Eye (tissue), 1 donor: ENCODE measurements around the gene NCAM1.
A peak's percentile ranks its signal among the peaks of the same experiment; 100 is the strongest.

ENCODE experiments used
- DNase-seq: peaks from one replicate; pipeline ENCODE4 v3.0.0-alpha.2; 2015

Gene NCAM1

DNA sequence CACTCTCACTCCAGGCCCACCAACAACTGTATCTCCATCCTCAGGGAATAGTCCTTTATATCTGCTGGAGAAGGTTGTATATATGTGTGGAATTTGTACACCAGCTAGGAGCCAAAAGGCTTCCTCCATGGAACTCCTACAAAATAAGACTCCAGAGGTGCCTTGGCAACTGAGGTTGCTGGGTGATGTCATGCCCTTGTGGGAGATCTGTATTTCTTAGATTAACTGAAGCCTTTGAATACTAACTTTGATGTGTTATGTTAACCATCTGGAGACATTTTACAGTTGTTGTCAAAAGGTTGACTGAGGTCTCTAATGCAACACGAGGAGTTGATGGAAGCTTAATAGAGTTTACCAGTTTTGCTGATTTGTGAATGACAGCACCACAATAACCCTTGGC lies 213.7 kb downstream of the NCAM1 start:
- no peak for DNase-seq

DNA sequence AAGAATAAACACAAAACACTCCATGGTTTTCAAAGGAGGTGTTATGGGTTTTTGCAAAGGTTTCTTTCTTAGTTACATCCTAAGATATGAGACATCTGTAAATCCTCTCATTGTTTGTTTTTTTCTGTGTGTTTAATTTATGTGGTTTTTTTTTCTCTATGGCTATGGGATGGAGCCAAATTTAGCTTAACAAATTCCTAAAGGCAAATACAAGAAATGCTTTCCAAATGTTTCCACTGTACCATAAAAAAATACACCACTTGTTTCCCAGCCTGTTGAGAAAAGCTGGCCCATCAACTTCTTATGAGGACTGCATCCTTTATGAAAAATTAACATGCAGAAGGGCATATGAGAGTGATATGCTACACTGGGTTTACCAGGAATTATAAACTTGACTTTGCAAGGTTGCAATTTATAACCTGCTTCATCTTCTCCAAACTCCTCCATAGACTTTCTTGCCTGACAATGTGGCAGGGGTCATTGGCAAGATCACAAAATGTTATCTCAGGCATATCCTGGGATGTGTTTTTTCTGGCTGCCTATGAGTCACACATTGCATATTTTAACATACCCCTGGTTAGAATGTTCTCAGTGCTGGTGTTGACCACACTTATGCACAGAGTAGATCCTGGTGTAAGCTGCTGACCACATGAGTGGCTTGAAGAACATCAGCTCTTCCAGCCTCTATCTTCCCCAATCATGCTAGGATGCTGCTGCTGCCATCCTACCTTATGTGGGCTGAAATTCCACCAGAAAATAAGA lies 215.6 kb downstream of the NCAM1 start:
- peak; percentile 54 for DNase-seq

DNA sequence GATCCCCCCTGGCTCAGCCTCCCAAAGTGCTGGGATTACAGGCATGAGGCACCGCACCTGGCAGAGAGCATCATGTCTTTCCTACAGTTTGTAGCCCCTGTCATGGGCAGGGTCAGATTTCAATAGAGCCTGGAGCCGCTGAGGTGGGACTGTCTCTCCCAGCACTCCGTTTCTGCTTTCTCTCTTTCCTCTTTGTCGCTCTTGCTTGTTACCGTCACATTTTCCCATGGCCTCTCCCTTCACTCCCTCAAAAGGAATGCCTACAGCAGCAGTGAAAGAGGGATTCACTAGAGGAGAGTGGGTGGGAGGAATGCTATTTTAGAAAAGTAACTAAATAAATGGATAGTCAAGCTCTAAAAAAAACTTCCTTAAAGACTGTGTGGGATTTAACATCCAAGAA lies 216.5 kb downstream of the NCAM1 start:
- no peak for DNase-seq

DNA sequence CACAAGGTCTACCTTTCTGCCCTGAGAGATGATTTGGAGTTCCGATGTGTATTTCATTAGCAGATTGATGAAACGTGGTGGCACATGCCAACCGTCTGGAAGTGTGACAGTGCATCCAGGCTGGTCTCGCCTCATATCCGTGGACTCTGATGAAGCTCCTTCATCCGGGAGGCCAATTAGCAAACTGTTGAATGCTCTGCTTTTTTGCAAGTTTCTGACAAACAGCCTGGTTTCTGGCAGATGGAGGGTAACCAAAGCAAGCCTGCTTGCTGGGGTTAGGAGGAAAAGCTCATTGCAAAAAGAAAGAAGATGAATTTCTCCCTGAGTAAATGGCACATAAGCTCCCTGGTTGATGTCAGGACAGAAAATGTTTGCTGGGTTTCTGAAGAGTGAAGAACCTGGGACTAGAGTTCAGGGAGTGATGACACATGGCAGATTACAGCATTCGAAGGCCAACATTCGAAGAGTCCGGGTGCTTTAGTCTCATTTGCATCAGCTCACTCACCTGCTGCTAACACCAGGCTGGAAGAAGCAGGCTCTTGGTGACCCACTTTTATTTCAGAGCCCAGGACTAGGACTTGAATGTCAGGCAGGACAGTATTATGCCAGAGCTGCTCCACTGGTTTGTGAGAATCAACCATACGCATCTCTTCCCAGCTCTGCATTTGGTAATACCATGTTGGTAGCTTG lies 217.3 kb downstream of the NCAM1 start:
- DNase-seq, result peak; percentile 56

DNA sequence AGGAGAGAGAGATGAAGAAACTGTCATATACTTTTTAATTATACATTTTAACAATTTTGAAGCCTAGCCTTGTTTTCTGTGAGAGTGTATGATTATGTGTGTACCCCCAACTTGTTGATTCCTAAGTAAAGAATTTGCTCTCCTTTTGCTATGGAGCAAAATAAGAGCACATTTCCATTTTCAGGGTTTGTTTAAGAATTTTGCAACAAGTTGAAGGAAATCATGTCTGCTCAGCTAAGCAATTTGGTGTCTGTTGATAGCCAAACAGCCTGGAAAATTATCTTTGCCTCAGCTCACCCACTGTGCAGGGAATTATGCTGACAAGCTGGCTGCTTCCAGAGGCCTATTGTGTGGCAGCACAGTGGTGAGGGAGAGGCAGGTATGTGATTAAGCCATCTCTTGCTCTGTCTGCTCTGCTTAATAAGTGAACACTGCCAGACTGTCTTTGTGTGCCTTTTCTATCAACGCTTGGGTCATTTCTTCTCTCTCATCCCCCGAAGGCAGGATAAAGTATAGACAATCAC lies 218.0 kb downstream of the NCAM1 start:
- DNase-seq, result peak; percentile 88

DNA sequence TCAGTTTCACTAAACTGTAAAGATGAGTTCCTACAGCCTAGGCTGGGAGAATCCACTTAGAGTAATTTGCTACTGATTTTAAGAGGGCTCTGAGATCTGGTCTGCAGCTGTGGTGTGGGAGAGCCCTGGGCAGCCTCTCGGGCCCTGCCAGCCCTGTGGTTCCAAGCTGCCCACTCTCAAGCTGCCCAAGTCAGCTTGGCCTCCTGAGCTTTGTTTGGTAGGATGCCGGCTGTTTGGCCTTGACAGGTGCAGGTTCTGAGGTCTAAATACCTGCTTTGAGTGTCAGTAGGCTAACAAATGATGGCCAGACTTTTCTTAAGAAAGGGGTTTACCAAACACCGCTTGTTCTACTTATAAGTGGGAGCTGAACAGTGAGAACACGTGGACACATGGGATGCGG lies 219.9 kb downstream of the NCAM1 start:
- DNase-seq, result no peak

DNA sequence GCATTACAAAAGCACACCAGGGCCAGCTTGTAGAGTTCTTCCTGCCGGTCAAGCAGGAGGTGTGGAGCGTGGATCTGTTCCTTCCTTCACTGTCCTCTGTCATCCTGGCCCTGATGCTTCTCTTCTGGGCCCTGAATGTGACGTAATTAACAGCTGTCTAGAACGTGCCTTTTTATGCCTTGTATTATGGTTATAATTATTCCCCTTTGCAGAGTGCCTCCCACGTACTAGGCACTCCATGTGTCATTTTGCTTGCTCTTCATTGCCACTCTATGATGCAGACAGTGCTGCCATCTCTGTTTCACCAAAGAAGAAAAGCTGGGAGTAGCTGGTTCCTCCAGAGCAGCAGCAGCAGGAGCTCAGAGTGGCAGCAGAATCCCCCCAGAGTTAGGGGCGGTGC lies 221.1 kb downstream of the NCAM1 start:
- DNase-seq, result no peak

DNA sequence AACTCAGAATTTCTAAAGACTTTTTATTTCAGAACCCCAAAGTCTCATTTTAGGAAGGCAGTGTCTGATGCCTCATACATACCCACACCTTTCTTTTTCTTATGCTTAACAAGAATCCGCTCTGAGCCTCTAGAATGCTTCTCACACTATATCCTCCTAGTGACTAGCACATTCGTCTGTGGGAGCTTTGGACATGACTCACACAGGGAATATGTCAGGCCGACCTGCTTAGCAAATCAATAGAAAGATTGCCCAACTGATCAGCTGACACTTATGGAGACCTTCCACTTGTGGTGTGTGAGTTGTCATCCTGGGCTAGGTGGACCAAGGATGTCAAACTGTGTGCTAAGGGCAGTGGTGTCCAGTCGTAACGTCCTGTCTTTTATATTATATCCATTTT lies 223.3 kb downstream of the NCAM1 start:
- no peak for DNase-seq

DNA sequence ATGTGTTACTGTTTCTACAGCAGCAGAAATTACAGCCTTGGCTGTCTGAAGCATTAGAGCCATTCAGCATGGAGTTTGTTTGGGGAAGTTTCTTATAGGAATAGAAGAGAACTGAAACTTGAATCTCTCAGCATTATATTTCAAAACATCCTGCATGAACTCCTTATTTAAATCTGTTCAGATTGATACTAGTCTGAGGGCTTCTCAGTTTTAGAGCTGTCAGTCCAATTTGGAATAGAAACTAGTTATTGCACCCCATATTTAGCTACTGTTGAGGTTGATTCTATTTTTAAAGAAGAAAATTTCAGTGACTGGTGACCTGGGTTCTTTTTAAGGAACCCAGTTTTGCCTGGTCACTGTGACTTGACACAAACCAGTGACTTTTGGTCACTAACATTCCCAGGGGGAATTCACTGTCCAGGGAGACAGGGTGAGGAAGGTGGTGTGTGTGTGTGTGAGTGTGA lies 227.2 kb downstream of the NCAM1 start:
- no peak for DNase-seq

DNA sequence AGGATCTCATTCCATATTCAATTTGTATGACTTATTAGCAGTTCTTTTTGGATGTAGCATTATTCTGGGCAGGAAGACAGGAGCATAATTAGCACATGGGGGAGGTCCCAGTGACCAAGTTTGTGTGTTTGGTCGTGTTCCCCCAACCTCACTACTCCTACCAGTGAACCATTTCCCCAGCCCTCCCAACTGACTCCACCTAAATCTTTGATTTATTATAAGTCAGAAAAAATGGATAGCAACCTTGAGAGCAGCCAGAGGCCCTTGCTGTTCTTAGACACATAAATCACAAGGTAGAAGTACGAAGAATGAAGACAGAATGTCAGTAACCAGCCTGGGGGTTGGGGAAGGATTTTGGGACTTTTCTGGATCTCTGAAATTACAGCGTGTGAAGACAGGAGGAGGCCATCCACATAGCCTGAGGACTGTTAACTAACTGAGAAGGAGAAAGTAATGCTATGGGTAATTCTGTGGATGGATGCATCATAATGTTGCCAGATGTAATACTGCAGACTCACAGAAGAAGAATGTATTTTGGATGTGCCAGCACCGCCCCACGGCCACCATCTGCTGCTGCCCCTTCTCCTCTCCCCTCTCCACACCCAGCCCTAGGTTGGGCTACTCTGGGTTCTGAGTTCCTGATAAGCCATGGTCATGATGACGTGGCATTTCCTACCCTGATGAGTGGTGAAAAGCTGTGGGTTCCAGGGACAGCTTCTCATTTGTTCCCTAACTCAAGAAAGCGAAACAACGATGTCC lies 228.9 kb downstream of the NCAM1 start:
- no peak for DNase-seq

DNA sequence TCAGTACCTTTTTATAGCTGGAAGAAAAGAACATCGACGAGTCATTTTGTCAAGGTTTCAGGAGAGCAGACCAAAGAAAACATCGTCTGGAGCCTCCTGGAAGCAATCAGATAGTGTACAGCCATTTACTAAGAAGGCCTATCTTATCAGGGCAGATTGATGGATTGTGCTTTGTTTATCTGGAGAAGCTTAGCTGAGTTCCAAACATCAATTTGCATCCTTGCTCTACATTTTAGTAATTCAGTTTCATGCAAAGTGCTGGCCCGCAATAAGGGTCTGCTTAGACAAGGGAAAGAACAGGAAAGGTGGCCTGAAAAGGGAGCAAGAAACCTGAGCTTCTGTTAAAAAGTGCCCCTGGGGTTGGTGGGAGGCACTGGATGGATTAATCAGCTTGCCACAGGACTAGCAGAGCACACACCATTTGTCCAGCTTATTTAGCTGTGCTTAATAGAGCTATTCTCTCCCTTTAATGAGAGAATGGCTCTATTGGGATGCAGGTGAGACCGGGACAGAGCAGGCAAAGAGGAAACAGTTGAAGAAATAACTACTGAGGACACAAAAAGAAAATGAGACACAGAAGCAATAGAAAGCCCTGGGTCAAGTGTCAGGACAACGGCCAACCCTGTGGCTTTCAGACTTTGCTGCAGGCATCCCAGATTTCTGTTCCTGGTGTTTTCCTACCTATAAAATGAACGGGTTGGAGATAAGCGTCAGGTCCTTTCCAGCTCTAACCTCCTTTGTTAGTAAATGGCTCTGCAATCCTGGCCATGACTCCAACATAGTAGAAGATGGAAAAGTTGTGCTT lies 231.1 kb downstream of the NCAM1 start:
- DNase-seq, result no peak

DNA sequence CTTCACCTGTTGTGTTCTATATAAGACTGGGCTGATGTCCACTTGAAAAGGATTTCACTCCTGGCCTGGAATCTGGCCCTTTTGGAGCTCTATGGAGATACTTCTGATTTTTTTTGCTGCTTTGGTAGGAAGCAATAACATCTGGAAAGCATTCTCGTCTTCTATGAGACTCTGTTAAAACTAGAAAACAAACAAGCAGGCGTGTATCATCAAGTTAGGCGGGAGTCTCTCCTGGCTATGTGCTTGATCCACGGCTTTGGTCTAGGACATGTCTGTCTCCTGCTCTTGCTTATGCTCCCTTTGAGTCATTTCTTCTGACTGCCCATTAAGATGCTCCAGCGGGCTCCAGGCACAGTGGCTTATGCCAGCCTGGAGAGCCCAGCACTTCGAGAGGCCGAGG lies 231.8 kb downstream of the NCAM1 start:
- DNase-seq, result no peak

DNA sequence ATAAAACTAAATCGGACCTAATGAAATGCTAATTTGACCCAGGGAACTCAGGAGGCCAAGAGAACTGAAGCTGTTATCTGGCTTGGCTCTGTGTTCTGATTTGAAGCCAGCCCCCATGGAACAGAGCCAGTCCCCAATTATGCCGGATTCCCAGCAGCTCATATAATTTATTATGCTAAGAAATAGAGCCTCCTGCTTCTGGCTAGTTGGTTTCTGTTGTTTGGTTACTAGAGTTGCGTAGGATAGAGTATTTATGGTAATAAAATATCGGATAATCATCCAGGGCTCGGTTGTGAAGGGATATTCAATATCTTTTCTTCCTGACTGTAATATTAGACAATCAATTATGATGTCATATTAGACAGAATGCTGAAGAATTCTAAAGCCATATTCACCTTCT lies 232.7 kb downstream of the NCAM1 start:
- DNase-seq, result no peak

DNA sequence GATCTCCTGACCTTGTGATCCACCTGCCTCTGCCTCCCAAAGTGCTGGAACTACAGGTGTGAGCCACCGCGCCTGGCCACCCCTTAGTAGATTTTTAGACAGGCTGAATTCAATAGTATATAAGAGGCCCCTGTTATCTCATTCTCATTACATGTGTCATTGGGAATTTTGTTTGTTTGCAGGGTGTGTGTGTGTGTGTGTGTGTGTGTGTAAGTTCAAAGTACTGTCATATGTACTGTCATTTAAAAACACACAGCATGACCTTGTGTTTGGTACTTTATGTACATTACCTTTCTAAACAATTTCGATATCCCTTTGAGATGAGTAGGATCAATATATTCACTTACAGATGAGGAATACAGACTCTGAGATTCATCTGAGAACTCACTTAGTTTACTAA lies 234.5 kb downstream of the NCAM1 start:
- DNase-seq, result no peak

DNA sequence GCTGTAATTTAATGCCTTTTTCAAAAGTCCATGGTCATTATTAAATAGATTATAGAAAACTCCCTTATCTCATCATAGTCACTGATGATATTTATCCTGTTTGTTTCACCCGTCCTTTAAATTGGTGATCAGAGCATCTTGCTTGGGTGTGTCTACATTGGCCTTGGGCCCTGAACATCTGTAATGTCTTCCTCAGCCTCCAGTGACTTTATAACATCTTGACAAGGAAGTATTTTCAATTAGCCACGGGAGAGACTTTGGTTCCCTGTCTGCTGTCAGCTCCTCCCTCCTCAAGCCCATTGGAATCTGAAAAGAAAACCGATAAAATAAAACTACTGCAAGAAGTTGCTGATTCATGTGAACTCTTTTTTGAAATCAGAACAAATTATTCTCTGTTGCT lies 236.2 kb downstream of the NCAM1 start:
- DNase-seq, result no peak

DNA sequence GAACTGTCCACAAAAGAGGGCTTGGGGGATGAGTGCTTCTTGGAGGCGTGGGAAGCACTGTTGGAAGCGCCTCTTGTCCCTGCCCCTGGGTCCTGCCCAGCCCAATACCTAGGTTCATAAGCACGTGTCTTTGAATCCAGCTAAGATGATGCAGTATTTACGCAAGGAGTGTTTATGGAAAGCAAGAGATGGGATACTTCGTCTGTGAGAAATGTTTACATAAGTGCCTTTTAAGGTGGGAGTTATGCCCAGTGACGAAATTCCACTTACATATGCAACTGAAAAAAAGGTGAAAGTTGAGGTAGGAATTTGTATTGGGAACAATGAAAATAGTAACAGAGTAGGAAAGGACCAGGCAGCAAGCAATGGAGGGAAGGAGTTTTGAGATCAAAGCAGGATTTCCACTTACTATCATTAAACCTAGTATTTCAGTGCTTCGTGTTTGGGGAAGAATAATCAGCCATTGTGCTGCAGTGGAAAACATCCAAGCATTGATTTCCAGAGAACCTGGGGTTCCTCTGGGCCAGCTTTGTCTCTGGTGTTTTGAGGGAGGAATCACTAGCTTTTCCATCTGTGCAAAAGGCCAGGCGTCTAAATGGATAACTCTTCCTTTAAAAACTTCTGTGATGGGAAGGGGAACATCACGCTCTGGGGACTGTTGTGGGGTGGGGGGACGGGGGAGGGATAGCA lies 237.9 kb downstream of the NCAM1 start:
- DNase-seq, result no peak

DNA sequence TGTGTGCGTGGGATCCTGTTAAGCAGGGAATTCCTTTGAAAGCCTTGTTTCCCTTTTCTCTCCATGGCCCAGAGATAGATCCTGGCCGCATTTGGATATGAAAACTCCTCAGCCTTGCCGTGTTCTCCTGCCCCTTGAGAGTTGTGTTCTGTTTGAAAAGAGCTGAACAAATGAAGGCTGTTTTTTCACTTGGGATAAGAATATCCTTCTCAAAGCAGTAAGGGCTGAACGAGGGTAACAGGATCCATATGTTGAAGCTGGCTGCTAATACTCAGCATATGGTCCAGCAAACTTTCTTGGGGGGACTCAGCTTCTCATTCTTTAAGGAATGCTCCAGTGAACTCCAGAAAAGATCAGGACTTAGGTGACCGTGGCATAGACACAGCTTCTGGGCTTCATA lies 238.6 kb downstream of the NCAM1 start:
- peak; percentile 70 for DNase-seq

DNA sequence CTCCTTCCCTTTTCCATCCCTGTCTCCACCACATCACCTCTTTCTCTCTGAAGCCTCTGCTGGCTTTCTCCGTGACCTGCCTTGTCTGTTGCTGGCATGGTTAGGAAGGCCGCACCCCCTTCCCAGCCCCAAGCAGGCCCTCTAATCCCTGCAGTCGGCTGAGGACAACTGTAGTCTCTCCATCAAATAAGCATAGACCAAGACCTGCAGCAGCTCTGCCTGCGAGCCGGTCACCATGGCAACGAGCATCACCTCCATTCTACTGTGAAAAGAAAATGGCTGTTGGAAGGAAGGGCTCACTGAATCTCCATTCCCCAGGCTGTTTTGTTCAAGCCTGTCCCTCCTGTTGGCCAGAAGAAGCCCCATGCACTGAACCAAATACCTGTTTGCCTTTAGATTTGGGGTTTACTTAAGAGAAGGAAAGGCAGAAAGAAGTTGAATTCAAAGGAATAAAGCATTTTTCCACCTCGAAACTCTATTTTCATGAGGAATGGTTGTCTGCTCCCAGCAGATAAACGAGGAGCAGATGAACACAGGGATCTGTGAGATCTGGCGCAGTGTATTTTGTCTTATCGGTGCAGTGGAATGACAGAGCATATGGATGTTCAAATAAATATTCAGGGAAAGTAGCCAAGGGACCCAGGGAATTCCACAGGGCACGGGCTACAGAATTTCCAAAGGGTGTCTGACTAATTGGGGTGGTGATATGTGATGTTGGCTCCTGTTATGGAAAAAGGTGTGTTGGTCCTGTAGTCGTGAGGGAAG lies 240.0 kb downstream of the NCAM1 start:
- peak; percentile 85 for DNase-seq

DNA sequence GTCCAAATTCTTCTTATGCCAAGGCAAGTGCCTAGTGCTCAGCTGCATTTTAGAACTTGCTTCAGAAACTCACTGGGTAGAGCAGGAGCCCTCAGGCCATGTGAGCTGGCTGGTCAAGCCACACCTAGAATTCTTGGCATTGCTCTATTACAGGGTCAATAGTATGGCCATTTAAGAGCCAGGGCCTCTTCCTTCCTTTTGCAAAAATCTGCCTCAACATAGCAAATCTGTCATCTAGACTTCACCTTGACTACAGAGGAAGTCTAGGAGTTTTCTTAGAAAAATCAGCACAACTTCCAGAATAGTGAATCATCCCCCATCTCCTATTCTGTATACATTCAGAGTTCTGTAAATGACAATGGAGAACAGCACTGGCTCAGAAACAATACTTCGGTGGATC lies 241.2 kb downstream of the NCAM1 start:
- DNase-seq, result no peak

DNA sequence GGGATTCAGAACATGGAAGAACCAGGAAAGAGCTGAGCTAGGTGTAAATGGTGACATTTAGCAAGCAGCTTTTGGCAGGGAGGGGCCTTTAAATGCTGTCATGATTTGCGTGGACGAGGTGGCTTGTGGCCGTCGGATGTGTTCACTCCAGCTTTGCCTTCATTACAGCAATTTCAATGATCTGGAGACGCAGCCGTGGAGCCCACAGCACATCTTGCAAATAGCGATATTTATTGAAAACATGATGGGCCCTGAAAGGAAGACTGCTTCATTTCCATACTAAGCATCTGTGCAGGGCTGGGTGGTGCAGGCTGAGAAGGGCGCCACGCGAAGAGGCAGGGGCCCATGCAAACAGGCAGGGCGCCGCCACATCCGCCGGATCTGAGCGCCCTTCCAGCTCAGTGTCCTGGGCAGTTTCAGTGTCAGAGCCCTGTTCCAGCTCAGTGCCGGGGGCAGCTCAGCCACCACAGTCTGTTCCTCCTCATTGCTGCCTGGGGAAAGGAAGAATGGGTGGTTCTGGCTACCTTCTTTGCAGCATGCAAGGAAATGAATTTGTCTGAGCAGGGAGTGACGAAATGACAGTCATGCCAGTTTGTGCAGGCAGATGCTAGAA lies 242.0 kb downstream of the NCAM1 start:
- no peak for DNase-seq

DNA sequence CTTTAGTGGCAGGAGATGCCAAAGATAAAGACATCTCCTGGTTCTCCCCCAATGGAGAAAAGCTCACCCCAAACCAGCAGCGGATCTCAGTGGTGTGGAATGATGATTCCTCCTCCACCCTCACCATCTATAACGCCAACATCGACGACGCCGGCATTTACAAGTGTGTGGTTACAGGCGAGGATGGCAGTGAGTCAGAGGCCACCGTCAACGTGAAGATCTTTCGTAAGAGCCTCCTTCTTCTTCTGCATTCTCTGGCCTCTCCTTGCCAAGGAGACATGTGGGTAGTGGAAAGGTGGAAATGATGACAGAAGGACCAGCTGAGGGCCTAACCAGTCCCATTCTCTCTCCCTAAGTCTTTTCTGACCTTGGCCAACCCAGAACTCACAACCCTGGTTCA lies 243.1 kb downstream of the NCAM1 start:
- DNase-seq, result no peak
